ENCODE results near the gene CHRNG.
"Not testable (repeated sequence)": the region's sequence is repeated elsewhere in the genome, so short reads cannot be mapped to it uniquely, and the experiment has no call there.

Gene CHRNG

GRCh38 chr2:232545511-232546375 lies 6.3 kb downstream of the CHRNG start:
- no peak for DNase-seq

DNA sequence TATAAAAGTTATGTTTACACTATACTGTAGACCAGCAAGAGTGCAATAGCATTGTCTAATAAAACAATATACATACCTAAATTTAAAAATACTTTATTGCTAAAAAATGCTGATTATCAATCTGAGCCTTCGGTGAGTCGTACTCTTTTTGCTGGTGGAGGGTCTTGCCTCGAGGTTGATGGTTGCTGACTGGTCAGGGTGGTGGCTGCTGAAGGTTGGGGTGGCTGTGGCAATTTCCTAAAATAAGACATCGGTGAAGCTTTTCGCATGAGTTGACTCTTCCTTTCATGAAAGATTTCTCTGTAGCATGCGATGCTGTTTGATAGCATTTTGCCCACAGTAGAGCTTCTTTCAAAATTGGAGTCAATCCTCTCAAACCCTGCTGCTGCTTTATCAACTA lies 8.5 kb downstream of the CHRNG start:
- no peak for DNase-seq

GRCh38 chr2:232549655-232550353 lies 10.3 kb downstream of the CHRNG start:
- no peak for DNase-seq

- DNase-seq: peak; percentile 87
Observed at GRCh38 chr2:232550354-232551249, 11.1 kb downstream of the CHRNG start, which contains the start of the genes EIF4E2 and TIGD1. EIF4E2 (plus strand) TSS chr2:232550689; CDS start chr2:232550725, 36 bp downstream. TIGD1 (minus strand) TSS chr2:232550557; CDS start chr2:232549882, 675 bp downstream.

DNA sequence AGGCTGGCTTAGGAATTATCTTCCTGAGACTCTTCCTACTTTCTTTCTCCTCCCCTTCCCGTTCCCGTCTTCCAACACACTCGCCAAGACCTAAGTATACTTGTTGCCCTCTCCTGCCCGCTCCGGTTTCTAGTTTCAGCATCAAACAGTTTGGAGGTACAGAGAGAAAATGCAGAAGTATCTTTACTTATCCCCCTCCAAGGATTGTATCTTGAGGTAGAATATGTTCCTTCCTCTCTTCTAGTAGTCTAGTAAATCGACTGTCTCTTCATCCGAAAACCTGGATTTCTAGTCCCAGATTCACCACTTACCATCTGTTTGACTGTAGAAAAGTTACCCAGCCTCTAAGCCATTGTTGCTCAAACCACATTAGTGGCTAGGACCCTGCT lies 11.8 kb downstream of the CHRNG start:
- DNase-seq: no peak

DNA sequence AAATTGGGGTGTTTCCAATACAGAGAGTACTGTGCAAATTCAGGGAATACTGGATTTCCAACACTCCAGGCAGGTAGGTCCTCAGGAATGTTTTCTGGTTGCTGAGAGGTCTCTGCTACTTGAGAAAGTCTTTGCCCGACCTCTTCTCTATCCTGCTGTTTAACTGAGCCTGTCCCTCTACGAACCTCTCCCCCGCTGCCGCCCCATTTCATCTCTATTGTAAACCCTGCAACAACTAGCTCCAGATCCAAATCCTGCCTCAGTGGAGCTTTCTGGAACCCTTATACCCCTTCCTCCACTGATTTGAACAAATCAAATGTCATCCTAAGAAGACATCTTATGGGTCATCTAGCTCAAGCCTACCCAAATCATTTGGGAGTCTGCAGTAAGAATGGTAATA lies 12.3 kb downstream of the CHRNG start:
- DNase-seq: no peak

GRCh38 chr2:232556426-232556825 lies 16.9 kb downstream of the CHRNG start:
- no peak for DNase-seq

GRCh38 chr2:232562515-232563151 lies 23.1 kb downstream of the CHRNG start:
- no peak for DNase-seq

GRCh38 chr2:232563580-232563979 lies 24.1 kb downstream of the CHRNG start:
- DNase-seq: no peak

DNA sequence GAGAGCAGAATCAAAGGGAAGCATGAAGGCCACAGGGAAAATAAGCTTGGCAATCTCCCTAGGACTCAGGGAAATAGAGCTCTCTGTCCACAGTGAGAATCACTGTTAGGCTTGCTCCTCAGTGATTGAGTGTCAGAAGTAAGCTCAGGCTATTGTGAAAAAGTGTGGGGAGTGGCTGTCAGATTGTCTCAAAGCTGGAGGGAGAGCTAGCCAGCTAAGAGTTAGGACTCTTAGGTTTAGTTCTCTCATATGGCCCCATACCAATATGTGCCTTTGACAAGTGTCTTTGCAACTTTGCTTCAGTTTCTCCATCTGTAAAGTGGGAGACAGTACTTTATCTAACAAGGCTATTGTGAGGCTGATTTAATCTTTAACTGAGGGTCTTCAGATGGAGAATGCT lies 28.2 kb downstream of the CHRNG start:
- DNase-seq: no peak

DNA sequence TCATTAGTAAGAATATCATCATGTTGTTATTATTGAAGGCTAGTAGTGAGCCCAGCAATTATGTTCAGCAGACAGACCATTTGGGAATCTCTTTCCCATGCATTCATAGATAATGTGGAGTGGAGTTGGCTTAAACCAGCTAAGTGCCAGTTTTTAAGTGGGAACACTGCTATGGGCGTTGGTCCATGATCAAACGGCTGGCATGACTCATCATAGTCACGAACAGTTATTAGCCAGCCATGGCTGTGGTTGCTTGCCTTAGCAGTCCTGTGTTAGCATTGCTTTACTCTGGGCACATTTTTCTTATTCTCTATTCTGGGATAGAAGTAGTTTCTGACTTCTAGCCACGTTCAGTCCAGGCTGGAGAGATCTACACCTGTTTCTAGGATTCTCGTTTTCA lies 28.7 kb downstream of the CHRNG start:
- no peak for DNase-seq

DNA sequence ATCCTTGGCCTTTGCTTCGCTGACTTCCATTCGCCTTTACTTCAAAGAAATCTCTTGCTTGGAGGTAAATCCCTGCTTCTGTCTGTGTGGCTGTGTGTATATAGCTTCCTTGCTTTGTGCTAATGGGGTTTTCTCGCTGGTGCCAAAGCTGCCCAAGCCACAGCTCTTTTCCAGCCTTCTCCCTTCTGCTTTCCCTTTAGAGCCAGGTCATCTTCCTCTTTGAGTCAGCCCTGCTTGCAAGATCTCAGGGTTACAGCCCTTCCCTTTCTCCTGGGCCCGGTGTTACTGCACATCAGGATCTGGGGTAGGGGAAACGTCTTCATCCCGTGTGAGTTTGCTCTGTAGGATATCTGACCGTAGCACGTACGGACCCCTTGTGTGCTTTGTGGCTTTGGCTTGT lies 30.0 kb downstream of the CHRNG start:
- DNase-seq: no peak

DNA sequence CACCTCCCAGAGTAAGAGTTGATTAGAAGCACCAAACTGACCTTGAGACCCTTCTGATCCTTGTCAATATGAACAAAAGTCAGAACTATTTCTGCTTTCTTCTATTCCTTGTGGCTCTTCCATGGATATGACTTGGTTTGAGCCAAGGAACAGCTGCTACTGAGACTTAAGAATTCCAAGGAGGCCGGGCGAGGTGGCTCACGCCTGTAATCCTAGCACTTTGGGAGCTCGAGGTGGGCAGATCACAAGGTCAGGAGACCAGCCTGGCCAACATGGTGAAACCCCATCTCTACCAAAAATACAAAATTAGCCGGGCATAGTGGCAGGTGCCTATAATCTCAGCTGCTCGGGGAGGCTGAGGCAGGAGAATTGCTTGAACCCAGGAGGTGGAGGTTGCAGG lies 31.0 kb downstream of the CHRNG start:
- DNase-seq: not testable (repeated sequence)

DNA sequence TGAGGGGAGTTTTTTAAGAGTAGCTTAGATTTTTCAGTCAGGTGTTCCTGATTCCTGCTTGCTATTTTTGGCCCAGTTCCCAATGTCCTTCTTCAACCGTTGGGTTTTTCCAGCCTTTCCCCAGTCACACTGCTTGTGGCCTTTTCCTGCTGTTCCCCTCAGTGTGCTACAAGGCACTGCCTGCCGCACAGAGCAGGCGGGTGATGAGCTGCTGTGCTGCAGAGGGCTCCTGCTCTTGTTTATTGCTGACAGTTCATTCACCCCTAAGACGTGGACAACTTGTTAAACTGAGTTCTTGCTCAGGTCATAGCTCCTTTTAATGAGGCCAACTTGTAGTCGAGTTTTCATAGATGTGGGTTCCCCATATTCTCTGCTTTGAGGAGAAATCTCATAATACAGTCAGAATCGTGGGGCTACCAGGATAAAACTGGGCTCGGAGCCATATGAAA lies 31.6 kb downstream of the CHRNG start:
- DNase-seq: no peak

DNA sequence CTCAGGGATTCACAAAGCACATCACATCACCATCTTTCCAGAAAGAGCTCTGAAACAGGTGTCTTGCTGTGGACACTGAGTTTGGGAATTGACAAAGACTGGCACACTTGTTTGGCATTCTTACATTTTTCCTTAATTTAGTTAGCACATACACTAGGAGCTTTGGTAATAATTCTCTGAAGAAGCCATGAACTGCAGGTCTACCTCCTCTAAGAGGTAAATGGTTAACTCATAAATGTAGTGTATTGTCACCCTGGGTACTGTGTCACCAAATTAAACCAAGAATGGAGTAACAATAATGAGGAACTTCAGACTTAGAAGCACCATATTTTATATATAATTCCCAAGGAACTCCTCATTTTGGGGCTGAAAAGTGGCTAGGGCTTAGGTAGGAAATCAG lies 33.5 kb downstream of the CHRNG start:
- no peak for DNase-seq

DNA sequence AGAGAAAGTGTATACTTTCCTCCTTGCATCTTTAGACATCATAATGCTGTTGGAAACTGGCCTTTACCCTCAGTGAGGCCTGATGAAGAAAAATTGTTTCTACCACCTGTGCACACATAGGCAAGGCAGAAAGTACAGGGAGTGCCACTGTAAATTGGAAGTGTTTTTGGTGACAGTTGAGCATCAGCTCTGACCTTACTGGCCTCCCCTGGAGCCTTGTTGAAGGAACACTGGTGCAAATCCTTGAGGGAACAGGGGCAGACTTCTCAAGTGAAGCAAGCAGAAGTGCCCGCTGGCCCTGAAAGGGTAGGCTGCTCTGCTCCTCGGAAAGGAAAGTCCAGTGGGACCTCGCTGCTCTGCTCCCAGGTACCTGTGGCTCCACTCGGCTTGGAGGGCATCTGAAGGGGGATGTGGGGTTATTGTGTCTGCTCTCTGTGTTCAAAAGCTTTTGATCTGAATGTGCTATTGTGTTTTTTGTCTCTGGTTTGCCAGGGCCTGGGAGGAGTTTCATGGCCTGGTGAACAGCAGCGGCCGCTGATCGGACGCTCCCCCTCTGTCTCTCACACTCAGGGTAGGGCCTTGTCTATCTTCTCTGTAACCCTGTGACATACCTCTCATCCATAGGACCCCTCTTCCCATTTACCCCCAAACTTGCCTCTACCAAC lies 34.4 kb downstream of the CHRNG start:
- no peak for DNase-seq

- no peak for DNase-seq
Observed at GRCh38 chr2:232574674-232575403, 35.3 kb downstream of the CHRNG start.

- DNase-seq: no peak
Observed at GRCh38 chr2:232575404-232575746, 35.9 kb downstream of the CHRNG start.

GRCh38 chr2:232576995-232577394 lies 37.5 kb downstream of the CHRNG start:
- DNase-seq: no peak

- DNase-seq: no peak
Observed at GRCh38 chr2:232577841-232578240, 38.3 kb downstream of the CHRNG start.

GRCh38 chr2:232578626-232579025 lies 39.1 kb downstream of the CHRNG start:
- DNase-seq: no peak

DNA sequence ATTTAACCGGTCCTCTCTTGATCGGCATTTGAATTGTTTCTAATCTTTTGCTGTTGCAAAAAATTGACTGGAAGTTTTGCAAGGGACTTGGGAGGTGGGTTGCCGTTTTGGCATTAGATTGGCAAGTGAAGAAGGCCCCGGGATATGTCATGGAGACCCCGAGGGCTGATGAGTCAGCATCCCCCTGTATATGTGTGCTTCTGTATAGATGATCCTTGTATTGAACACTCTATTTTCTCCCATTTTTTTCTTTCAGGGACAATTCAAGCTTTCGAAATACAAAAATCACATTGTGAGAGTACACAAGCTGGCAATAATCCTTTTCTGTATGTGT lies 41.1 kb downstream of the CHRNG start:
- DNase-seq: no peak

Measured in activated T-cell treated with anti-CD3 and anti-CD28 coated beads for 4 hours (primary cell).